ENCODE data around the gene FECH. TPM values are rescaled to one million over a fixed set of nuclear protein-coding genes. Genes with fewer than 3 reads are reported as not detected.

FECH gene
- total RNA-seq, 1 donor from 2014 or later, result 33.0 TPM

DNA sequence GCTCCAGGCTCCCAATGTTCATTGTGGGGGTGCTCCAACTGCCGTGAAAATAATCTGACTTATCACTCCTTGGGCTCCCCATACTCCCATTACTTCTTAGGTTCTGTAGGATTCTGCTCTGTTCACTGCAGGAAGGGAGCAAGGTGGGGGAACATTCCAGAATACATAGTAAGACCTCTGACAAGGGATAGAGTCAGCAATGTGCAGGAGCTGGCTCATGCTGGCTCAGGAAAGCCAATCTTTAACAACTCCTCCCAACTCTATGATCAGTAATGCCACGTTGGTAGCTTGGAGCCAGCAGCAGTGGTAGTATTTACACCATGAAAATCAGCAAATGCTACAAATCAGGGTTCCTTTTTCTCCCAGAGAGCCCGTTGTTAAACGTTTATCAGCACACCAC lies 44.4 kb downstream of the FECH start:
- no peaks in the 10 kb centered on the region for H3K27me3 ChIP-seq
- H3K4me3 ChIP-seq, result no peak overlapping the region
- H3K4me1 ChIP-seq, result no peaks in the 10 kb centered on the region
- H3K36me3 ChIP-seq, result no peaks in the 10 kb centered on the region
- no peaks in the 10 kb centered on the region for H3K9me3 ChIP-seq
- no peak overlapping the region for H3K27ac ChIP-seq
- intact Hi-C loops (cut with DNase I), result no loop called here
- no peak for DNase-seq (ENCODE audit: low spot score in 2 of 2)
- no peak for TF ChIP-seq CTCF (IDR thresholded peaks at IDR 0.05)

DNA sequence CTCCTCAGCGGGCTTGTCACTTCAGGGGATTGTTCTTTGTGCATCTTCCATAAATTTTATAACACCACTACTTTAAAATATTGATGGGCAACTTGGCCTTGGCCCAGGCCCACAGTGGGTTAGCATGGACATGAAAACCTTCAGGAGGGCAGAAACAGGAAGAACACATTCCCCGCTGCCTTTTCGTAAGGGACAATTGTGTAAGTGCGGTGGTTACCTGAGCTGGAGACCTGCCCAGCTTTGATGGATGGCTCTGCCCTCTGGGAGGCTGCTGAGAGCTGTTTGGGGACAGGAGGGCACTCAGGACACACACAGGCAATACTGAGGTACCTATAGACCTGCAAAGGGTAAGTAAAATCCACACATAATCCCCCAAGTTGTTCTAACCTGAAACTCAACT lies 46.8 kb downstream of the FECH start:
- Histone ChIP-seq H3K4me3 (no peak overlapping the region), H3K9me3 (no peaks in the 10 kb centered on the region), H3K27ac (no peak overlapping the region), H3K27me3 (no peaks in the 10 kb centered on the region), H3K4me1 (no peaks in the 10 kb centered on the region), H3K36me3 (no peaks in the 10 kb centered on the region)
- intact Hi-C loops (cut with DNase I), result no loop called here
- no peak for DNase-seq (ENCODE audit: low spot score in 2 of 2)
- no peak for TF ChIP-seq CTCF (IDR thresholded peaks at IDR 0.05)

GRCh38 chr18:57538614-57539013 lies 47.9 kb downstream of the FECH start:
- intact Hi-C loops (cut with DNase I), result no loop called here
- H3K4me1 ChIP-seq, result no peaks in the 10 kb centered on the region
- H3K9me3 ChIP-seq, result no peaks in the 10 kb centered on the region
- no peak for TF ChIP-seq CTCF (IDR thresholded peaks at IDR 0.05)
- H3K36me3 ChIP-seq, result no peaks in the 10 kb centered on the region
- no peak overlapping the region for H3K27ac ChIP-seq
- H3K4me3 ChIP-seq, result no peak overlapping the region
- no peak for DNase-seq (ENCODE audit: low spot score in 2 of 2)
- no peaks in the 10 kb centered on the region for H3K27me3 ChIP-seq

GRCh38 chr18:57534511-57534909 lies 52.0 kb downstream of the FECH start:
- Histone ChIP-seq H3K27ac (no peak overlapping the region), H3K36me3 (no peaks in the 10 kb centered on the region), H3K27me3 (no peaks in the 10 kb centered on the region), H3K9me3 (no peaks in the 10 kb centered on the region), H3K4me3 (no peak overlapping the region), H3K4me1 (no peaks in the 10 kb centered on the region)
- intact Hi-C loops (cut with DNase I), result no loop called here
- no peak for DNase-seq (ENCODE audit: low spot score in 2 of 2)
- no peak for TF ChIP-seq CTCF (IDR thresholded peaks at IDR 0.05)

DNA sequence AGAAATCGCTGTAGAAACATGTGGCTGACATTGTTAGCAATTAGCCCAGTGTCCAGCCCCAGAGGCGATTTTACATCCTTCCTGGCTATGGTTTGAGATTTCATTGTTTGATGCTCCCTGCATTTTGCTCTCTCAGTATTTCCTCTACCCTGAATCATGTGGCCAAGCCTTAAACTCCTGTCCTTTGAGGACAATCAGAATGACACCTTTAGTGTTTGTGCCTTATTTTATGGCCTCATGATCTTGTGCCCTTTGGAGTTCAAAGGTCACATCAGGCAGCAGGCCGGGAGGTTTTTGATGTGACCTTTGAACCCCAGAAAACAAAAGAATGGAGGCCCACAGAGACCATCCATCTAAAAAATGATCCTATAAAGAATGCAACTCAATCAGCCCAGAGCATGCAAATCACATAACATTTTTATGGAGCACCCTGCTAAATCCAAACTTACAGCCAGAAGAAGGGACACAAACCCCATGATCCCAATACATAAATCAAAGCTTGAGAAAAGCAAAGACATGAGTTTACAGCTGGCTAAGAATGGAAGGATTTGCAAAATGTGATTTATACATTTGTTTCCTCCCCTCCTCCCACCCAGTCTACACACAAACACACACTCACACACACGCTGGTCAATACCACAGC lies 52.5 kb downstream of the FECH start:
- intact Hi-C loops (cut with DNase I), result no loop called here
- DNase-seq (ENCODE audit: low spot score in 2 of 2), result no peak
- Histone ChIP-seq H3K4me1 (no peaks in the 10 kb centered on the region), H3K27me3 (no peaks in the 10 kb centered on the region), H3K9me3 (no peaks in the 10 kb centered on the region), H3K27ac (no peak overlapping the region), H3K36me3 (no peaks in the 10 kb centered on the region), H3K4me3 (no peak overlapping the region)
- no peak for TF ChIP-seq CTCF (IDR thresholded peaks at IDR 0.05)
